ENCODE measurements around the gene TTC21A. TPM values are rescaled to one million over a fixed set of nuclear protein-coding genes. Genes with fewer than 3 reads are reported as not detected.

Gene TTC21A
- total and polyA plus RNA-seq, 12 donors = 1.2 to 35.7 (median 5.8) TPM

- intact Hi-C loops (cut with DNase I) = no loop called here
- H3K27me3 ChIP-seq = no peaks in the 10 kb centered on the region
- H3K27ac ChIP-seq = no peak overlapping the region
- peaks cover 0 to 76% of the 10 kb centered on the region in 2 donors for H3K36me3 ChIP-seq (replicated peaks in 1 of 2)
- WGBS, 4 donors = 91 to 96% (median 94%) methylated on average over 2 of the region's 2 CpGs
- H3K4me3 ChIP-seq = no peak overlapping the region
- no peak for TF ChIP-seq POLR2A (IDR thresholded peaks at IDR 0.05)
- TF ChIP-seq CTCF (IDR thresholded peaks at IDR 0.05) = no peak
- H3K9me3 ChIP-seq (replicated peaks in 1 of 3) = no peaks in the 10 kb centered on the region
- H3K4me1 ChIP-seq (replicated peaks in 1 of 2) = no peaks in the 10 kb centered on the region
- no peak for DNase-seq
Measured at GRCh38 chr3:39090922-39091321, 16.6 kb upstream of the TTC21A start.

GRCh38 chr3:39094851-39095677, 12.4 kb upstream of the TTC21A start:
- H3K9me3 ChIP-seq (replicated peaks in 1 of 3) = no peaks in the 10 kb centered on the region
- H3K4me1 ChIP-seq (replicated peaks in 1 of 2) = no peaks in the 10 kb centered on the region
- DNase-seq = peak in 1 of 7 donors; percentile 27
- no peak for TF ChIP-seq POLR2A (IDR thresholded peaks at IDR 0.05)
- no peak for TF ChIP-seq CTCF (IDR thresholded peaks at IDR 0.05)
- H3K27ac ChIP-seq = no peak overlapping the region
- H3K36me3 ChIP-seq (replicated peaks in 1 of 2) = peaks cover 0 to 89% of the 10 kb centered on the region in 2 donors
- 83 to 87% (median 85%) methylated on average over 7 of the region's 7 CpGs for WGBS, 4 donors
- H3K27me3 ChIP-seq = no peaks in the 10 kb centered on the region
- H3K4me3 ChIP-seq = no peak overlapping the region
- intact Hi-C loops (cut with DNase I) = no loop called here

DNA sequence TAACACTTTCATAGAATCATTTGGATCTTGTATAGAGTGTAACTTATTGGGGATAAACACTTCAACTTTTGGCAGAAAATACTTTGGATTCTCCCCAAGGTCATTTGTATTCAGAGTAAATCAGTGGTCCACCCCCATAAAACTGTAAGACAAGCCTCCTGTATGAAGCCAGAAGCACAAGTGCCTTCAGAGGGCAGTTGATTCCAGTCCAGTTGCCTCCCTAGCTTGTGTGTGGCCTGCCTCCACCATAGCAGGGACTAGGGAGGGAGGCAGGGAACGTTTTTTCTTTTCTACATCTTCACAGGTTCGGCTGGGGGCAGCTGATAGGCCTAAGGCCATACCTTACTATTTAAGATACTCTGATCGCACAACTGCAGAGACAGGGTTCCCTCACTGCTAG, 11.7 kb upstream of the TTC21A start:
- H3K9me3 ChIP-seq (replicated peaks in 1 of 3) = no peaks in the 10 kb centered on the region
- H3K27me3 ChIP-seq = no peaks in the 10 kb centered on the region
- DNase-seq = peak in 1 of 7 donors; percentile 41
- intact Hi-C loops (cut with DNase I) = no loop called here
- 63 to 80% (median 71%) methylated on average over 3 of the region's 3 CpGs for WGBS, 4 donors
- H3K36me3 ChIP-seq (replicated peaks in 1 of 2) = peaks cover 0 to 89% of the 10 kb centered on the region in 2 donors
- no peak overlapping the region for H3K27ac ChIP-seq
- no peak overlapping the region for H3K4me3 ChIP-seq
- TF ChIP-seq CTCF (IDR thresholded peaks at IDR 0.05) = no peak
- TF ChIP-seq POLR2A (IDR thresholded peaks at IDR 0.05) = no peak
- no peaks in the 10 kb centered on the region for H3K4me1 ChIP-seq (replicated peaks in 1 of 2)

- TF ChIP-seq POLR2A (IDR thresholded peaks at IDR 0.05) (no peak), CTCF (IDR thresholded peaks at IDR 0.05) (no peak)
Measured at GRCh38 chr3:39096775-39097174, 10.7 kb upstream of the TTC21A start.

More at GRCh38 chr3:39096775-39097174, 10.7 kb upstream of the TTC21A start:
- no peaks in the 10 kb centered on the region for H3K9me3 ChIP-seq (replicated peaks in 1 of 3)
- no peak overlapping the region for H3K4me3 ChIP-seq
- H3K4me1 ChIP-seq (replicated peaks in 1 of 2) = no peaks in the 10 kb centered on the region
- DNase-seq = peak in 1 of 7 donors; percentile 53
- WGBS, 4 donors = 24 to 42% (median 35%) methylated on average over 3 of the region's 3 CpGs
- intact Hi-C loops (cut with DNase I) = no loop called here
- peak overlapping the region in 1 of 5 donors; percentile 28 for H3K27ac ChIP-seq
- H3K36me3 ChIP-seq (replicated peaks in 1 of 2) = peaks cover 0 to 81% of the 10 kb centered on the region in 2 donors
- no peaks in the 10 kb centered on the region for H3K27me3 ChIP-seq

Measured in adrenal gland (tissue), 12 donors.